HCT116 (cell line): ENCODE results near the gene ADCY1. TPM values are rescaled to one million over a fixed set of nuclear protein-coding genes. Genes with fewer than 3 reads are reported as not detected.

Source experiments
- ATAC-seq: fragments of 200-7000 bp; cut with Tn5 transposase; 2 replicates; pipeline ENCODE4 v1.9.1; 2020; ENCODE audit warnings: mild to moderate bottlenecking, moderate library complexity
- BruUV-seq: library from RNA; stranded (reverse); fragments of 400-500 nt; replicated peaks from 2 replicates; lab custom pipeline; 2021; lab: Mats Ljungman, UMichigan
- CTCF ChIA-PET: fragments of 300-600 bp; sonication (Branson Sonifier 250); formaldehyde crosslinking; loops from one replicate; lab custom pipeline; 2021; ENCODE audit warnings: antibody characterized with exemption; lab: Charles Lee
- POLR2A ChIA-PET: fragments of 300-600, 350-600 bp; sonication (Branson Sonifier 250); formaldehyde crosslinking; loops from one replicate; lab custom pipeline; 2021; ENCODE audit warnings: antibody characterized with exemption; lab: Charles Lee
- RAD21 ChIA-PET, 2 experiments: fragments of 300-600 bp; sonication (Branson Sonifier 250); formaldehyde crosslinking; loops; one replicate each; lab custom pipeline; 2023; ENCODE audit warnings: low total read pairs in 2 of 2; ENCODE audit not compliant: uncharacterized antibody in 2 of 2, unreplicated experiment in 2 of 2, low non-redundant PET in 1 of 2; lab: Charles Lee
- DNase-seq: peaks from one replicate; pipeline ENCODE4 v3.0.0-alpha.2; 2010; ENCODE audit warnings: low read depth, low spot score
- H2AFZ ChIP-seq: fragments of 200-600 bp; shearing (Covaris generic), sonication (generic); 2 replicates; pipeline ENCODE4 v1.6.1; 2017; ENCODE audit warnings: low read depth, mixed run types, mixed read lengths, antibody characterized with exemption, low read length; ENCODE audit not compliant: poor library complexity, severe bottlenecking
- H3K27ac ChIP-seq: 2 replicates; pipeline ENCODE4 v1.5.1; 2012; ENCODE audit warnings: low read depth, low read length
- H3K27me3 ChIP-seq: fragments of 200-600 bp; sonication (generic); 2 replicates; pipeline ENCODE4 v1.6.1; 2016; ENCODE audit warnings: mixed run types, low read length, mixed read lengths; ENCODE audit not compliant: insufficient read depth
- H3K36me3 ChIP-seq, 2 experiments: fragments of 200-500 bp in 1 of 2; fragments of 200-600 bp in 1 of 2; sonication (Bioruptor generic) in 1 of 2; sonication (generic) in 1 of 2; 2 replicates each; pipeline versions ENCODE4 v1.5.1 to v1.6.1; 2014 to 2016; ENCODE audit warnings: low read length in 2 of 2, inconsistent platforms in 1 of 2, mixed read lengths in 1 of 2, mixed run types in 1 of 2; ENCODE audit not compliant: insufficient read depth in 2 of 2, control insufficient read depth in 1 of 2
- H3K4me1 ChIP-seq, 2 experiments: fragments of 200-600 bp in 1 of 2; sonication (generic) in 1 of 2; 2 replicates each; pipeline versions ENCODE4 v1.5.1 to v1.6.1; 2012 to 2017; ENCODE audit warnings: low read length in 2 of 2, inconsistent platforms in 1 of 2, mild to moderate bottlenecking in 1 of 2, mixed read lengths in 1 of 2, mixed run types in 1 of 2, moderate library complexity in 1 of 2; ENCODE audit not compliant: insufficient read depth in 2 of 2, control insufficient read depth in 1 of 2
- H3K4me2 ChIP-seq: fragments of 200-600 bp; sonication (generic); 2 replicates; pipeline ENCODE4 v1.6.1; 2017; ENCODE audit warnings: mixed run types, low read length, mixed read lengths
- H3K4me3 ChIP-seq, 2 experiments: fragments of 200-600 bp in 1 of 2; sonication (generic) in 1 of 2; replicated peaks in 1 of 2; 2 replicates each; pipeline ENCODE4 v1.5.1; 2011 to 2016; ENCODE audit warnings: low read length in 2 of 2, control low read depth in 1 of 2, low read depth in 1 of 2, mild to moderate bottlenecking in 1 of 2, mixed read lengths in 1 of 2, mixed run types in 1 of 2
- H3K79me2 ChIP-seq: fragments of 200-600 bp; sonication (generic); 2 replicates; pipeline ENCODE4 v1.6.1; 2017; ENCODE audit warnings: mild to moderate bottlenecking, mixed run types, low read length, moderate library complexity, mixed read lengths; ENCODE audit not compliant: insufficient read depth
- H3K9ac ChIP-seq: fragments of 200-600 bp; sonication (generic); 2 replicates; pipeline ENCODE4 v1.6.1; 2016; ENCODE audit warnings: low read length, mixed read lengths
- H3K9me2 ChIP-seq: fragments of 200-600 bp; sonication (generic), shearing (Covaris generic); 2 replicates; pipeline ENCODE4 v1.6.1; 2017; ENCODE audit warnings: mixed run types, mild to moderate bottlenecking, moderate library complexity; ENCODE audit not compliant: insufficient read depth
- H3K9me3 ChIP-seq, 2 experiments: fragments of 200-500 bp in 1 of 2; fragments of 200-600 bp in 1 of 2; sonication (Bioruptor generic) in 1 of 2; sonication (generic) in 1 of 2; 2 replicates each; pipeline ENCODE4 v1.6.1; 2014 to 2017; ENCODE audit warnings: low read length in 2 of 2, mixed read lengths in 2 of 2, inconsistent platforms in 1 of 2, low read depth in 1 of 2, mild to moderate bottlenecking in 1 of 2, mixed run types in 1 of 2, moderate library complexity in 1 of 2; ENCODE audit not compliant: control insufficient read depth in 1 of 2, insufficient read depth in 1 of 2
- H4K20me1 ChIP-seq: fragments of 200-600 bp; sonication (generic), shearing (Covaris generic); 2 replicates; pipeline ENCODE4 v1.6.1; 2017; ENCODE audit warnings: mixed run types, mild to moderate bottlenecking, moderate library complexity; ENCODE audit not compliant: insufficient read depth
- ATF3 ChIP-seq: IDR thresholded peaks from 2 replicates; pipeline ENCODE4 v1.6.1; 2012
- EGR1 ChIP-seq: IDR thresholded peaks from 2 replicates; pipeline ENCODE4 v1.6.1; 2012; ENCODE audit warnings: low read depth
- ELF1 ChIP-seq: IDR thresholded peaks from 2 replicates; pipeline ENCODE4 v1.6.1; 2012; ENCODE audit warnings: low read depth, borderline replicate concordance
- EZH2 ChIP-seq: fragments of 200-600 bp; sonication (generic); IDR thresholded peaks from 2 replicates; pipeline ENCODE4 v1.6.1; 2017; ENCODE audit warnings: antibody characterized with exemption, mixed run types
- EZH2phosphoT487 ChIP-seq: fragments of 200-600 bp; IDR thresholded peaks from 2 replicates; pipeline ENCODE4 v1.6.1; 2018; ENCODE audit warnings: antibody characterized with exemption, borderline replicate concordance
- FOSL1 ChIP-seq: IDR thresholded peaks from 2 replicates; pipeline ENCODE4 v1.6.1; 2012; ENCODE audit warnings: low read depth
- MAX ChIP-seq: IDR thresholded peaks from 2 replicates; pipeline ENCODE4 v1.6.1; 2012
- POLR2A ChIP-seq: IDR thresholded peaks from 2 replicates; pipeline ENCODE4 v1.7.0; 2011; ENCODE audit warnings: borderline replicate concordance; ENCODE audit not compliant: insufficient read depth, insufficient read length; ENCODE audit errors: extremely low read depth
- POLR2AphosphoS5 ChIP-seq: IDR thresholded peaks from 2 replicates; pipeline ENCODE4 v1.6.1; 2011; ENCODE audit warnings: mild to moderate bottlenecking, low read depth, low read length, moderate library complexity
- RAD21 ChIP-seq: IDR thresholded peaks from 2 replicates; pipeline ENCODE4 v1.6.1; 2012; ENCODE audit warnings: low read depth, mild to moderate bottlenecking
- SIN3A ChIP-seq: IDR thresholded peaks from 2 replicates; pipeline ENCODE4 v1.6.1; 2012; ENCODE audit warnings: low read depth
- SP1 ChIP-seq: IDR thresholded peaks from 2 replicates; pipeline ENCODE4 v1.6.1; 2012; ENCODE audit warnings: low read depth
- SRF ChIP-seq: IDR thresholded peaks from 2 replicates; pipeline ENCODE4 v1.6.1; 2012; ENCODE audit warnings: low read depth
- TCF7L2 ChIP-seq: IDR thresholded peaks from 2 replicates; pipeline ENCODE4 v1.7.0; 2011; ENCODE audit warnings: borderline replicate concordance, inconsistent platforms; ENCODE audit not compliant: insufficient read depth, insufficient read length; ENCODE audit errors: extremely low read depth
- ZBTB33 ChIP-seq: IDR thresholded peaks from 2 replicates; pipeline ENCODE4 v1.6.1; 2011; ENCODE audit warnings: mild to moderate bottlenecking, low read length, moderate library complexity; ENCODE audit not compliant: insufficient replicate concordance; ENCODE audit errors: extremely low read depth
- ZNF274 ChIP-seq: fragments of 200-500 bp; sonication (Bioruptor generic); IDR thresholded peaks from 2 replicates; pipeline ENCODE4 v1.6.1; 2014; ENCODE audit warnings: mild to moderate bottlenecking, low read depth, low read length, inconsistent platforms
- intact Hi-C: fragments of 100-400 bp; cut with micrococcal nuclease; formaldehyde crosslinking; loops from 2 replicates; pipeline ENCODE4 v1.10.0; 2022
- total RNA-seq: library from RNA; stranded (reverse); gene quantifications from one replicate; pipeline ENCODE4 v1.2.1, GENCODE V29; 2021; ENCODE audit not compliant: unreplicated experiment

Gene ADCY1
- total RNA-seq, 1 experiment from 2014 or later, result 0.05 TPM

GRCh38 chr7:45651540-45651939 is 77.4 kb downstream of the ADCY1 start:
- no peak for TF ChIP-seq RAD21
- no peak for TF ChIP-seq ZBTB33
- no peak for TF ChIP-seq TCF7L2
- RAD21 ChIA-PET, result no interaction called here
- CTCF ChIA-PET, result interaction anchor here (0.7 kb wide), 1 partner anchor 11 kb away, joined by 3 read pairs; no protein-coding TSS in a partner anchor
- H3K4me1 ChIP-seq, result no peaks in the 10 kb centered on the region
- no peaks in the 10 kb centered on the region for H3K79me2 ChIP-seq
- H4K20me1 ChIP-seq, result no peaks in the 10 kb centered on the region
- ATAC-seq, result no peak
- no peaks in the 10 kb centered on the region for H3K27me3 ChIP-seq
- POLR2A ChIA-PET, result no interaction called here
- no peak overlapping the region for H3K4me3 ChIP-seq
- H3K9ac ChIP-seq, result no peak overlapping the region
- H3K9me3 ChIP-seq, result no peaks in the 10 kb centered on the region
- no peak overlapping the region for H3K27ac ChIP-seq
- no peaks in the 10 kb centered on the region for H3K9me2 ChIP-seq
- BruUV-seq, result no TSS peak
- DNase-seq, result no peak
- H2AFZ ChIP-seq, result no peak overlapping the region
- no peak overlapping the region for H3K4me2 ChIP-seq
- intact Hi-C loops, result no loop called here
- H3K36me3 ChIP-seq, result no peaks in the 10 kb centered on the region

GRCh38 chr7:45652630-45653029 is 78.5 kb downstream of the ADCY1 start:
- no peak overlapping the region for H2AFZ ChIP-seq
- POLR2A ChIA-PET, result no interaction called here
- CTCF ChIA-PET, result no interaction called here
- intact Hi-C loops, result no loop called here
- no peak overlapping the region for H3K9ac ChIP-seq
- H3K9me3 ChIP-seq, result no peaks in the 10 kb centered on the region
- ATAC-seq (no peak), DNase-seq (no peak)
- TF ChIP-seq ELF1 (no peak), EZH2phosphoT487 (no peak), EGR1 (no peak), SIN3A (no peak), ATF3 (no peak), ZBTB33 (no peak), EZH2 (no peak), ZNF274 (no peak), MAX (no peak), POLR2A (no peak), SRF (no peak), SP1 (no peak), FOSL1 (no peak), POLR2AphosphoS5 (no peak)
- no peaks in the 10 kb centered on the region for H4K20me1 ChIP-seq
- no peak overlapping the region for H3K4me3 ChIP-seq
- no peak overlapping the region for H3K27ac ChIP-seq
- no peaks in the 10 kb centered on the region for H3K27me3 ChIP-seq
- no peaks in the 10 kb centered on the region for H3K4me1 ChIP-seq
- no peak overlapping the region for H3K4me2 ChIP-seq
- H3K9me2 ChIP-seq, result no peaks in the 10 kb centered on the region
- BruUV-seq, result no TSS peak
- H3K36me3 ChIP-seq, result no peaks in the 10 kb centered on the region
- RAD21 ChIA-PET, result no interaction called here
- no peaks in the 10 kb centered on the region for H3K79me2 ChIP-seq
